Stimulated activated CD4-positive, alpha-beta T cell treated with anti-CD3 and anti-CD28 coated beads, Interleukin-15, amount 100 ng/mL, for 48 hours (primary cell): ENCODE measurements around the gene SDK1.

ENCODE experiments used
- DNase-seq, 2 donors: peaks; one replicate each; pipeline ENCODE4 v3.0.0-alpha.2; 2020; ENCODE audit warnings: low read depth in 2 of 2

Gene SDK1

GRCh38 chr7:4043988-4044387 lies 742.9 kb downstream of the SDK1 start:
- no peak for DNase-seq

GRCh38 chr7:4045450-4045849 lies 744.4 kb downstream of the SDK1 start:
- DNase-seq: no peak

- no peak for DNase-seq
Observed at GRCh38 chr7:4045975-4046374, 744.9 kb downstream of the SDK1 start.

- no peak for DNase-seq
Observed at GRCh38 chr7:4048336-4048735, 747.3 kb downstream of the SDK1 start.

- no peak for DNase-seq
Observed at GRCh38 chr7:4049202-4049601, 748.1 kb downstream of the SDK1 start.

GRCh38 chr7:4050126-4050660 lies 749.1 kb downstream of the SDK1 start:
- DNase-seq: no peak

GRCh38 chr7:4051696-4052095 lies 750.6 kb downstream of the SDK1 start:
- DNase-seq: no peak

GRCh38 chr7:4052130-4052529 lies 751.1 kb downstream of the SDK1 start:
- no peak for DNase-seq

- DNase-seq: no peak
Observed at GRCh38 chr7:4054158-4054557, 753.1 kb downstream of the SDK1 start.

- DNase-seq: no peak
Observed at GRCh38 chr7:4056552-4057288, 755.7 kb downstream of the SDK1 start.

- DNase-seq: no peak
Observed at GRCh38 chr7:4057289-4057616, 756.2 kb downstream of the SDK1 start.

- DNase-seq: no peak
Observed at GRCh38 chr7:4058158-4058557, 757.1 kb downstream of the SDK1 start.

GRCh38 chr7:4065190-4065589 lies 764.1 kb downstream of the SDK1 start:
- DNase-seq: no peak

GRCh38 chr7:4066206-4066605 lies 765.2 kb downstream of the SDK1 start:
- DNase-seq: no peak

GRCh38 chr7:4066626-4067475 lies 765.8 kb downstream of the SDK1 start:
- no peak for DNase-seq

GRCh38 chr7:4067476-4067760 lies 766.4 kb downstream of the SDK1 start:
- no peak for DNase-seq

- DNase-seq: no peak
Observed at GRCh38 chr7:4067874-4068273, 766.8 kb downstream of the SDK1 start.

- DNase-seq: no peak
Observed at GRCh38 chr7:4068286-4068685, 767.2 kb downstream of the SDK1 start.

- DNase-seq: no peak
Observed at GRCh38 chr7:4069268-4070095, 768.4 kb downstream of the SDK1 start.

- no peak for DNase-seq
Observed at GRCh38 chr7:4070214-4070613, 769.2 kb downstream of the SDK1 start.

GRCh38 chr7:4071370-4072058 lies 770.5 kb downstream of the SDK1 start:
- DNase-seq: no peak
